GM19351 (cell line): ENCODE data around the gene ICA1L.
"Not testable (repeated sequence)": the region's sequence is repeated elsewhere in the genome, so short reads cannot be mapped to it uniquely, and the experiment has no call there.

Experiments
- ATAC-seq: cut with Tn5 transposase; IDR thresholded peaks from one replicate; pipeline ENCODE4 v1.9.1; 2021; ENCODE audit warnings: mild to moderate bottlenecking, moderate library complexity; ENCODE audit not compliant: unreplicated experiment

Gene ICA1L

GRCh38 chr2:202848813-202849212 lies 22.8 kb downstream of the ICA1L start:
- no peak for ATAC-seq

GRCh38 chr2:202847693-202848524 lies 23.7 kb downstream of the ICA1L start:
- ATAC-seq, result peak; percentile 78

- no peak for ATAC-seq
These were observed 26.9 kb downstream of the ICA1L start for GRCh38 chr2:202844656-202845055.

- ATAC-seq, result no peak
These were observed 28.9 kb downstream of the ICA1L start for GRCh38 chr2:202842690-202843089.

- no peak for ATAC-seq
These were observed 30.3 kb downstream of the ICA1L start for GRCh38 chr2:202841090-202841867.

- ATAC-seq, result no peak
These were observed 40.0 kb downstream of the ICA1L start for GRCh38 chr2:202831242-202832220.

- ATAC-seq, result no peak
These were observed 46.7 kb downstream of the ICA1L start for GRCh38 chr2:202824901-202825300.

- ATAC-seq, result no peak
These were observed 49.2 kb downstream of the ICA1L start for GRCh38 chr2:202822411-202822810.

GRCh38 chr2:202821206-202822160 lies 50.1 kb downstream of the ICA1L start:
- ATAC-seq, result no peak

GRCh38 chr2:202818321-202818720 lies 53.2 kb downstream of the ICA1L start:
- no peak for ATAC-seq

GRCh38 chr2:202817771-202818170 lies 53.8 kb downstream of the ICA1L start:
- no peak for ATAC-seq

GRCh38 chr2:202815548-202816360 lies 55.8 kb downstream of the ICA1L start:
- ATAC-seq, result no peak

- ATAC-seq, result no peak
These were observed 57.3 kb downstream of the ICA1L start for GRCh38 chr2:202814226-202814625.

- ATAC-seq, result no peak
These were observed 58.2 kb downstream of the ICA1L start for GRCh38 chr2:202813387-202813786.

GRCh38 chr2:202808754-202809153 lies 62.8 kb downstream of the ICA1L start:
- no peak for ATAC-seq

GRCh38 chr2:202807431-202808138 lies 64.0 kb downstream of the ICA1L start:
- ATAC-seq, result not testable (repeated sequence)

- not testable (repeated sequence) for ATAC-seq
These were observed 65.7 kb downstream of the ICA1L start for GRCh38 chr2:202805911-202806310.

GRCh38 chr2:202797944-202798343 lies 73.6 kb downstream of the ICA1L start:
- ATAC-seq, result no peak
